DMS 273 treated with DMSO at 0.1 percent for 48 hours (cell line): ENCODE results near the gene EXOC4.

Experiments used
- DNase-seq: peaks from one replicate; lab custom pipeline; 2025; lab: John Stamatoyannopoulos, UW

Gene EXOC4

DNA sequence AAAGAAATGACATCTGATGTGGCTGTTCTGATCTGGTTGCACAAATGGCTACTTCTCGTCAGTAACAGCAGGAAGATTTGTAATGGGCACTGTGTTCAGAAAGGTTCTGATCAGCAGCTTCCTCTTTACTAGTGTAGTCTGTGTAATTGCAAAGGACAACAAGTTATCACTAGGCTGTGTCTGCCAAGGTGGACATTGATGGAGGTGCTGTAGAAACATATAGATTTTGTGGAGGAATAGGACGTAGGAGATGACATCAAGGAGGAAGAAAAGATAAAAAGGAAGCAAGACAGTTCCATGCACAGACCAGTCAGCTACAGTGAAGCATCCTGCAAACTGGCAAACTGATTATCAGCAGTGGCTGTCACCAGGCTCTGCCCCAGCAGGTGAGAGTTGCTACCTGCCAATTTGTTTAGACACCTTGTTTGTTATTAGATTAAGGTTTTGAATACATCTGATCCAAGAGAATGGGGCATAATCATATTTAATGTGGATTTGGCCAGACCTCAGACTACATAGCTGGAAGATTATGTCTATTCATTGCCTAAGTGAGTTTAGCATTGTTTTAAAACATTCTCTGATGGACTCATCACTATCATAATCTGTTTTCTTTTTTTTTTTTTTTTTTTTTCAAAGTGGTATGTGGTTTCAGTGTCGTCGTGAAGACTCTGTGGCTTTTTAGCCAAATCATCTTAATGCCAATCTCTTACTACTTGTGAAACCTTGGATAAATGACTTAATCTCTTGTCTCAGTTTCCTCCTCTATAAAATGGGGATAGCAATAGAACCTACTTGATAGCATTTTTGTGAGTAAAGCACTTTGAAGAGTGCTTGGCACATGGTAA is 456.4 kb downstream of the EXOC4 start:
- no peak for DNase-seq

DNA sequence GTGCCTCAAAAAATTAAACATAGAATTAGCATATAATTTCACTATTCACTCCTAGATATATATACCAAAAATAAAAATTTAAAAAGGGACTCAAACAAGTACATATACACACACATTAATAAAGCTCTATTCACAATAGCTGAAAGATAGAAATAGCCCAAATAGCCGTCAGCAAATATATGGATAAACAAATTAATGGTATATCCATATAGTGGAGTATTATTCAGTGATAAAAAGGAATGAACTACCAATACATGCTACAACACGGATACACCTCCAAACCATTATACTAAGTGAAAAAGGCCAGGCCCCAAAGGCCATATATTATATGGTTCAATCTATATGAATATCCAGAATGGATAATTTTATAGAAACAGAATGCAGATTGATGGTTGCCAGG is 459.7 kb downstream of the EXOC4 start:
- DNase-seq, result no peak

DNA sequence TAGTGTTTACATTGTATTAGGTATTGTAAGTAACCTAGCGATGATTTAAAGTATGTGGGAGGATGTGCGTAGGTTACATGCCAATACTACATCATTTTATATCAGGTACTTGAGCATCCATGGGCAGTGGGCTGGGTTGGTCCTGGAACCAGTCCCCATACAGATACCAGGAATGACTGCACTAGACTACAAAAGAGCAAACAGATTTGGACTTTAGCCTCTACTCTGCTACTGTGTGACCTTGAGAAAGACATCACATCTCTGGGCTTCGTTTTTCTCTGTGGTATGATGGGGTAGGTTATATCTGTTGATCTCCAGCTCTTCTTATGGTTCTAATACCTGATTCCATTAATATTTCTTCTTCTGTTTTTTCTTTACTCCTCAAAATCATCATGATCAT is 461.8 kb downstream of the EXOC4 start:
- DNase-seq, result no peak

DNA sequence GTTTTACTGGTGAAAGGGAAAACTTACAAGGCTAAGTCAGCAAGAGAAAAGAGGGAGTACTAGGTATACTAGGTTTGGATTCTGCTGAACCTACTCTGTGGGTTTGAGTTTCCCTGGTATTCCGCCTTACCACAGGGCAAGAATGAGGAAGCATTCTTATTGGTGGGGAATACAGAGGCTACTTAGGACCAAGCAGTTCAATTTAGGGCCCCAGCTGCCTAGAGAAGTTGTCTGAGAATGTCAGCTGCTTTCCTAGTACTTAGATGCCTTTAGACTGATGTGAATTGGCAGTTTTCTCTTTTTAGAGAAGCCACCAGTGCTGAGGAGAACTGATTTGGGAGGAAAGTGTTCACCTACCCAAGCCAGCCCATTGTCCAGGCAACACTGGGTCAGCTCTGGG is 465.3 kb downstream of the EXOC4 start:
- no peak for DNase-seq

DNA sequence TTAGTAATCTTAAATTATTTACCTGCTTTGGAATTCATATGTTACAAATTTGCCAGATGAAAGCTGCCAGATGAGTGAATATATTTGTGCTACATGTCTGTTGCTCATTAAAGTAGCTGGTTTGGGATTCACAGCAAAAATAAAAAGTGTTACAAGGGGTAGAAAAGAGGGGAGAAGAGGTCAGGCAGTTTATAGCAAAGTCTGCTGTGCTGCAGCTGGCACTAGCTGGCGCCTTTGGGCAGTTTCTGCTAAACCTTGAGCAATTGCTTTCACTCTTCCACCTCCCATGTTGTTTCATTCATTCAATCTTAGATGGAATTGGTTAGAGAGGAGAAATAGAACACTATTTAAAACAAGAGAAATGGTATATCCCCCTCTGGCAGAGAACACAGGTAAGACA is 470.2 kb downstream of the EXOC4 start:
- no peak for DNase-seq

DNA sequence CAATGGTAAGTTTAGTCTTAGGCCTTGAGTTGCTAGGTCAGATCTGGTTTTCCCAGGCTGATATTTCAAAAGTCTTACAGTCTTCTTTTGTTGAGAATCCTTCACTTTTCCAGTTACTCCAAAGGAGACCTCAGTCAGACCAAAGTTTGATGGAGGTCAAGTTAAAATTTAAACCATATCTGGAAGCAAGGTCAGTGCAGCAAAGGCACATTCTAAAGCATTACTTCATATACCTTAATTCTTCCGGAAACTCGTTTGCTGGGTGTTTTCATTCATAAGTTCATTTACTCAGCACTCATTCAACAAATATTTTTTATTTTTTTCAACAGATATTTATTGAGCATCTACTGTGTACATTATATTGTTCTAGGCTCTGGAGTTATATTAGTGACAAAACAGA is 471.3 kb downstream of the EXOC4 start:
- no peak for DNase-seq

DNA sequence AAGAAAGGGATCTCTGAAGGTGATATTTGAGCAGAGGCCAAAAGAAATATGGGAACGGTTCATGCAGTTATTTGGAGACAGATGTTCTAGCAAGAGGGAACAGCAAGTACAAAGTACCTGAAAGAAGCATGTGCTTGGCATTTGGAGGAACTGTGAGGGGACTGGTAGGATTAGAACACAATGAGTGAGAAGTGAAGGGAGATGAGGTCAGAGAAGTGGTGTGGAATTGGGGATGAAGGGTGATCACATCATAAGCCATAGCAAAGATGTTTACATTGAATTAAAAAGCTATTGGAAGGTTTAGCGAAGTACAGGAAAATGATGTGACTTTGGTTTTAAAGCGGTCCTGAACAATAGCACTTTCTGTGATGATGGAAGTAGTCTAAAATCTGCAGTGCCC is 471.8 kb downstream of the EXOC4 start:
- DNase-seq, result no peak

DNA sequence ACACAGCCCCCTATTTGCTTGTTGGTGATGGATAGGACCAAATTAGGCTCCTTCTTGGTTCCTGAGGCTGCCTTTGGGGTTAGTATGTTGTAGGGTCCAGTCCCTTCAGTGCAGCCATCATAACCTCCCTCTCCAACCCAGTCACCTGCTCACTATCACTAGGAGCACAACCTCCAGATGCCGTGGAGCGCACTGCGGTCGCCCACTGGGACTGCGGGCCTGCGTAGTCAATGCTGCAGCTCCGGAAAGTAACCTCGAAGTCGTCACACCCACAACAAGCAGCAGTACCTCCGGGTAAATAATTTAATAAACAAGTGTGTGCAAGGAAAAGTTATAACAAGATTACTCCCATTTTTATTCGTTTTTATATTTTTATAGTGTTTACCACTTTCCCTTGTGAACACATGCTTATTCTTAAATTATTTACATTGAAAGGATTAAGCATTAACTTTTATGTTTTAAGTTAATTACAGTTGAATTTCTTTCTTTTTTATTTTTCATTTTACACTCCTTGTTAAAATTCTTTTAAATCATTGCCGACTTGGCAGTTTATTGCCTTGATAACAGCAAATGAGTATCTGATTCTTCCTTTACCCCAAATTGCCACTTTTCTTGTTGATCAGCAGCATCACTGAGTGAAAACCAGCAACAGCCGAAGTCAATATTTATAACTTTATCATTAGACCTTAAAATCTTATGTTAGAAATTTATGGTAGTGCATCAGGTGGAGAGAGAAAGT is 474.8 kb downstream of the EXOC4 start:
- DNase-seq, result no peak

DNA sequence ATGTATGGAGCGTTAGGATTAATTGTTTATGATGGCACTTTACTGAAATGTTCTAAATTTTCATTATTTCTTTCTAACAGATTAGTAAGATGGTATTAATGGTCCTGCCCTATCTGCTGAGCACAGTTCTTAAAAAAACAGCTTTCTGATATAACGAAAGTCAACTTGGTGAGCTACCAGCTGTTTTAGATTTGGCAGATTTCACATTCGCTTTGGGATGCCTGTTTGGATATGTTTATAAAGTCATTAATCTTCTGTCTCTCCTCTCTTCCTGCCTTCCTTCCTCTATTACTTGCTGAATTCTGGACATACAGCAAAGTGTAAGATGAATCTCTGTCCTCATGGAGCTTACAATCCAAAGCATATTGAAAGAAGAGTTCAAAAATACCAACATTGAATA is 477.5 kb downstream of the EXOC4 start:
- no peak for DNase-seq

DNA sequence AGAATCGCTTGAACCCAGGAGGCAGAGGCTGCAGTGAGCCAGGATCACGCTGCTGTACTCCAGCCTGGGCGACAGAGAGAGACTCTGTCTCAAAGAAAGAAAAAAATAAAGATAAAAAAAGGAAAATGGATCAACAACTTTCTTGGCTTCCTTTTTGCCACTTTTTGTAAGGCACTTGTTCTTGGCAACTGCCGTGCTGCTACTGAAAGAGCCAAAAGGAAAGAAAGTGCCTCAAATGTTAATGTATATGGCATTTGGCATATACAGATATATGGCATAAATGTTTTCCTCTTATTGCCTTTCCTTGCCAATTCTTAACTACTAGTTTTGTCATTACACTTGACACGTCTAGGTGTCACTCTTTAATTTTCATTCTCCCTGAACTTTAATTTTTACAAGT is 480.5 kb downstream of the EXOC4 start:
- no peak for DNase-seq

DNA sequence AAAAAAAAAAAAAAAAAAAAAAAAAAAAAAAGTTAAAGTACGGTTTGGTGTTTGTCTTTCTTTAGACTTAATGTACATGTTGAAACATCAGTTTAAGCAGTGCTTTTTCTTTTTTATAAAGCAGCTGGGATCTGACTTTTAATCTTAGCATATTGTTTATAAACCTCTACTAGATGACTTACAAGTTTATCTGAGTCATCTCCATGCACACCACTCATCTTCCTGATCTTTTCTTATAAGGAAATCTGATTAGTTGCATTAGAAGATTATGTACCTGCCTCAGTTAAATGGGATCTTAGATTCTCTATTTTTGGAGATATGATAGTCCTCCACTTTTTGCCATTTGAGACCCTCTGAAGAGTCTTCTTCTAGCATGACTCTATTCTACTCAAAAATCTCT is 482.3 kb downstream of the EXOC4 start:
- DNase-seq, result no peak

DNA sequence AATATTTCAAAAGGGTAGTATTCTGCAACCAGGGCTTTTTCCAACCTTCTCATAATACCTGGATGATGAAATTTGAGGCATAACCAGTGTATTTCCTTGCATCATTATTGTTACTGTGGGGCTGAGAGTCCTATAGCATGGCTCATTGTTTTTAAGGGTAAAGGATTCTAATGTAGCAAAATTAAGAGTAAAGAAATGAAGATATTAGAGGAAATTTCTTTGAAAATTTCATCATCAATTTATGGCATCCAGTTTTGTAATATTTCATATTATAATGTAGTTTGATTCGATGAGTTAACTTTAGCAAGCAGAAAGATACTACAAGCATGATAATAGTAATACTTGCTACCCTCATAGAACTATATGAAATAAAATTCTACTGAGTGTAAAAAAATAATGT is 486.9 kb downstream of the EXOC4 start:
- no peak for DNase-seq

DNA sequence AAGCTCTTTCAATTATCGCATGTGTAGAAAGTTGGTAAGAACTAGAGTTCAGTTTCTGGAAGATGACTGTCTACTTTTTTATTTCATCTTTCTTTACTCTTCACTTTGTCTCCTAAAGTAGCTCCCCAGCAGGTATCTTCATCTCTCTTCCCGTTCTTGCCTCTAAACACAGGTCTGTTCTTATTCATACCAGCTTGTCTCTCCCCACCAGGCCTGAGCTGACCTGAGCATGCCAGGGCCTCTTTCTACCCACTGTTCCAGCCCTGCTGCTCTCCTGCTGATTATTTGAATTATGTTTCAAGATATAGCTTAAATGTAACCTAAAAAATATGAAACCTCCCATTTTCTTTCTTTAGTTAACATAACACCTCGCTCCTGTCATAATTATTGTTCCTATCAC is 488.2 kb downstream of the EXOC4 start:
- no peak for DNase-seq

DNA sequence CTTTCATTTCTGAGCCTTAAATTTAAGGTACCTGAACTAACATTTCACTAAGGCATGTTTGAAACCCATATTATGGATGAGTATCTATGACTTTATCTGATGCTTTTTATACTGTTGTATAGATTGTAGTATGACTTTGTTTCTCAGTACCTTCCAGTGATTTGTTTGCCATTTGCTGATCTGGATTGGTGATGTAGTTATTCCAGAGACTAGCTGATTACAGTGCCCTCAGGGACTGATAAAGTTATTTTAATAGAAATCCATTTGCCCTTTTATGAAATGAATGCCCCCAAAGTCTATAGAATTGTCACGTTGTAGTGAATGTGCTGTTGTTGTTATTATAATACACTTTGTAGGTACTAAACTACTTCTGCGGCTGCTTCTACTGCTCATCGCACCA is 488.8 kb downstream of the EXOC4 start:
- no peak for DNase-seq

DNA sequence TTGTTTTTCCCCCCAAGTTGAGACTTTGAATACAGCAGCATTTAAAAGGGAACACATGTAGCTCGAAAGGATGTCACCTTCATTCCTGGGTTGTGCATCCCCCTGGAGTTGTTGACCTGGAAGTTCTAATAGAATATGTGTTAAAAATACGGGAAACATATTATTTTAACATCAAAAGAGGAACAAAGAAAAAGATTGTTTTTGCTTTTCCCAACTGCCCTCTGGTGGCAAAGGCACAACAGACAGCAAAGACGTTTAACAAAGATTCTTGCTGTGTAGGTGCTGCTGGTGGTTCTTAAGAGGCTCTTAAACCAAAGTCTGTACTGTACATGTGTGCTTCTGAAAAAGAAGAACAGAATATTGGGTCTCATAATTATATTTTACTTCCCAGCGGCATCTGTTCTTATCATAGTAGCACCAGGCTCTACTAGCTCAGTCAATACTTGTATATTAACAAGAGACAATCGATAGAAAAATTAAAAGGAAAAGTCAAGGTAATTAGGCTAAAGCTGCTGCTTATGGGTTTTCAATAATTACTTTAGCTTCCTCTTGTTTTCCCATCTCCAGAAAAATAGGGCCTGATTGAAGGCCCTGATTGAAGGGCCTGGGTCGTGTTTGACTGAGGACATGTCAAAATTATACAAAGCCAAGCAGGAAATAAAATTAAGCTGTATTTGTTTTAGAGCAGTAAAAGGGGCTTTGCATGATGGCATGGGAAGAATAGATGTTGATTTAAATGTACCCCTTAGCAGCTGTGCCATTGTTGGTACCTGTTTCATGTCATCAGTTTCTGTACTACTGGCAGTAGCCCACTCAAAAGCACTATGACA is 490.0 kb downstream of the EXOC4 start:
- DNase-seq, result no peak

DNA sequence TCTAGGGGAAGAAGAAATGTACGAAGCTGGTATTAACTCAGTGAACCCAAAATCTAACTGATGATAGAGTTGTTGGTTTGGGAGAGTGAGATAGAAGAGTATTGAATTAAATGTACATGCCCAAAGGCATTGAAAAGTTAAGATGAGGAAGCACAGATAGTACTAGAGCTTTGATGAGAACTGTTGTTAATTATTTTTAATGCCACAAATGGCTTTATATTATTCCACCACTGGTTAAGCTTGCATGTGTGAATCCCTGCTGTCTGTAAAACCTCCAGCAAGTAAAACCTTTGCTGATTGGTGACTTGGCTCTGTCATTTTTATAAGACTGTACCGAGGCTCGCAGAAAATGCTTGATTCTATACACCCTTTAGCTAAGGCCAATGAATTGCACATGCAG is 491.6 kb downstream of the EXOC4 start:
- no peak for DNase-seq

DNA sequence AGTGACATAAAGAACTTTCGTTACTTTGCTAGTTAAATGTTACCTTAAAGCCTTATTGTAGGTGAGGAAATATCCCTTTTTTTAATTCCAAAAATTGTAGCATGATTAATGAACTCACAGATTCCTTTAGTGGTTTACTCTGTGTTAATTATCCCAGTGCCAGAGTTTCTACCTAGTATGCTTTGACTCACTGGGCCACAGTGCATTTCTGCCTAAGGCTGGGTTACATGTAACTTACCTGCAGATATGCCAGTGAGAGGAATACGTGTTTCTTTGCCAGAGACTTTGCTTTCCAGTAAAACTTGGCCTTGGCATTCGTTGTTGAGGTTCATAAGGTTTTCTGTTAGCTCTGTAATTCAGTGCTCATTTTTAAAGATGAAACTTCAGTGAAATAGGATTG is 493.4 kb downstream of the EXOC4 start:
- DNase-seq, result no peak

DNA sequence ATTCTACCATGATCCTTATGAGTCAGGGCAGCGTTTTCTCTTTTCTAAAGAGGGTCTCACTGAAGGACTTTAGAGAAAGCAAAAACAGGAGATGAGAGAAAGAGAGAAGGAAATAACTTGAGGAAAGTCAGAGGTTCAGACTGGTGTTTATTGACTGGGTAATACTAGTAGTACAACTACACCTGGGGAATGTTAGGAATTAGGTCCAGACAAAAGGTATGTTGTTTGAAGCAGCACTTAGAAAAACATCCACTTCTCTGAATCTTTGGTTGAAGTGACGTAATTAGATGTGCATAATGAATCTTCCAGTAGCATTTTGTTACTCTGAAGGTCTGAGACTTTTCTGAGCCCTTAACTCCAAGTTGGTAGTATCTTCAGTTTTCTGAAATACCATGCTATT is 494.0 kb downstream of the EXOC4 start:
- no peak for DNase-seq

DNA sequence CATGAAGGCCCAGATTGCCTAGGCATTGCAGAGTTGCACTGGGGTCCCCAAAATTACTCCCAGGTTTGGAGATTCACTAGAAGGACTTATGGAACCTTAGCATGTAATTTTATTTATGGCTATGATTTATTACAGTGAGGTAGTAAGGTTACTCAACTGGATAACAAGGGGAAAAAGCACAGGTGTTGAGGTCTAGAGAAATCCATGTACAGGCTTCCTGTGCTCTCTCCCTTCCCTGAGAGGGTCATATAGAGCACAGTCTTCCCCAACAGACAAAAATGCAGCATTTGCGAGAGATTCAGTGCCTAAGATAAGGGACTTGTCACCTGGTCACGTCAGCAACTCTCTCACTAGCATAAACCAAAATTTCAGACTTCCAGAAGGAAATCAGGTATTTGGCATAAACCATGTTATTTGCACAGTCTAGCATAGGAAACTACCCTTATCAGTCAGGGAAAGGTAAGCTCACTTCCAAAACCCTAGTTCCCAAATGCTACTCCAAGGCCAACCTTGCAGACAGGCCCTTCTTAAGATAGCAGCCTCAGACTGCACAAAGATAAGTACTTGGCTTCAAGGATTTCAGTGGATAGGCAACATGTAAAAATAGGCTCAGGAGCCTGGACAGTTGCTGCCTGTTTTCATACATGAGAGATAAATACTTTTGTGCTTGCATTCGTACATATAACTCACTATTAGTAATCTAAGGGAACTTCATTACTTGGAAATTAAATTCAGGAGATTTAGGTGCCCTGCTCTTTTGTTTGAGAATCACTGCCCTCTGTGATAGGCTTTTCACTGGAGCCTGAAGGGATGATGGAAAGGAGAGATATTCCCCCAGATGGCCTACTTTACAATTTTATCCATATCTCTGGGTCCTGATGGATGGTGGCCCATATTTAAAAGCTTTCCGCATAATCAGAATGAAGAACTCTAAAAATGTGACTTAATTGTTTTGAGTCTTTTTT is 495.8 kb downstream of the EXOC4 start:
- DNase-seq, result no peak

DNA sequence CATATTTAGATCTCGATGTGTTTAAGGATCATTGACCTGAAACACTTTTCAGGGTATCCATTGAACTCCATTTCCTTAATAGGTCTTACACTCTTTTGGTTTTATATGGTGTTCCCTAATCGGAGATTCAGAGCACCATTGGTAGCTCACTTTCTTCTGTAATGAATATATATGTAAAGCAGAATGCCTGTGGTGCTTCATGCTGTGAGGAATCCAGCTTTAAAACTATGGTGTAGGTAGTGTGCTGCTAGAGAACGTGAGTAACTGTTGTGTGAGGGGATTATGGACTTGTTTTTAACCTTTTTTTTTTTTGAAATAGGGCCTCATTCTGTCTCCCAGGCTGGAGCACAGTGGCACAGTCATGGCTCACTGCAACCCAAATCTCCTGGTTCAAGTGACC is 497.4 kb downstream of the EXOC4 start:
- no peak for DNase-seq

DNA sequence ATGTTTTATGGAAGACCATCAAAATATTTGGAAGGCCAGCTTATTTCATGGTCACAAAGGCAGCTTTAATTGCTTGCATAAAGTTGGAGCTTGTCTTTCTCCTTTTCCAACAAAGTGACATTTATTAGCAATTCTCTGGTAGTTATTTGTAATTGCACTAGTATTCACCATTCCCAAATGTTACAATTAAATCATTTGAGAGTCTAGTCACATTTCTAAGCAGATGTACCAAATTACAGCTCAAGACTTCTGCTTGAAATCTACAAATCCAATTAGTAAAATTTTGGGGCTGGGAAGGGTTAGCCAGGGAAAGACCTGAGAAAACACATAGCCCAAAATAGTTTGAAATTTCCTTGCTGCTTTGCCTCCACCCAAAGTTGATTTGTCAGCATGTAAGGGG is 498.2 kb downstream of the EXOC4 start:
- no peak for DNase-seq

DNA sequence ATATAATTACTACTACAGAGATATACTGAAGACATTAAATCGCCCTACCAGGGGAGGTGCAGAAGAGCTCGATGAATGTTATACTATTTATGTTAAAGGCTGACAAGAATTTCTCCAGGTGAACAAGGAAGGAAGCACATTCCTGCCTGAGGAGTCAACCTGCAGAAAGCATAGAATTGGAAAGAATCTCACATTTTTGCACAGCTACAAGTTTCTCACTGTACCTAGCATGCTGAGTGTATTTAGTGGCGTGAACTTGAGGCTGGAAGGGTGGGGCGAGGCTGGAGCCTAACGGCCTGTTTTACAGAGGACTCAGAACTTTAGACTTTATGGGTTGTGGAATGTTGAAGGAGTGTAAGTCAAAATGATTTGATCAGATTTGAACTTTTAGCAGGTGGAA is 500.6 kb downstream of the EXOC4 start:
- no peak for DNase-seq
